Mesothelial cell of epicardium (in vitro differentiated cells): ENCODE measurements around the gene FAM184B. TPM values are rescaled to one million over a fixed set of nuclear protein-coding genes. Genes with fewer than 3 reads are reported as not detected.
A peak's percentile ranks its signal among the peaks of the same experiment; 100 is the strongest.

Experiments
- DNase-seq, 2 experiments: peaks; one replicate each; pipeline ENCODE4 v3.0.0; 2021; ENCODE audit warnings: low spot score in 2 of 2; ENCODE audit not compliant: unreplicated experiment in 2 of 2
- H3K27ac Mint-ChIP-seq: 2 replicates; pipeline ENCODE4 v1.8.0; 2021; ENCODE audit warnings: mixed read lengths
- H3K27me3 Mint-ChIP-seq: 2 replicates; pipeline ENCODE4 v1.8.0; 2021; ENCODE audit warnings: low read depth, mixed read lengths
- H3K36me3 Mint-ChIP-seq: 2 replicates; pipeline ENCODE4 v1.8.0; 2021; ENCODE audit warnings: mixed read lengths
- H3K4me1 Mint-ChIP-seq: 2 replicates; pipeline ENCODE4 v1.8.0; 2021; ENCODE audit warnings: mixed read lengths
- H3K4me3 Mint-ChIP-seq: 2 replicates; pipeline ENCODE4 v1.8.0; 2021; ENCODE audit warnings: mild to moderate bottlenecking, moderate library complexity, mixed read lengths
- H3K9me3 Mint-ChIP-seq: 2 replicates; pipeline ENCODE4 v1.8.0; 2021; ENCODE audit warnings: mixed read lengths
- CTCF ChIP-seq: fragments of 200-600 bp; sonication (generic); IDR thresholded peaks from one replicate; pipeline ENCODE4 v1.5.0; 2021; ENCODE audit warnings: antibody characterized with exemption; ENCODE audit not compliant: unreplicated experiment
- total RNA-seq: library from RNA; stranded (reverse); gene quantifications from 3 replicates; pipeline ENCODE4 v1.2.1, GENCODE V29; 2021

FAM184B gene
- total RNA-seq, 1 donor from 2014 or later, result 0.04 TPM

GRCh38 chr4:17786567-17786966 is 5.1 kb upstream of the FAM184B start:
- DNase-seq, result no peak
- Mint-ChIP-seq H3K36me3 (peaks cover 4% of the 10 kb centered on the region), H3K4me3 (no peak overlapping the region)

GRCh38 chr4:17785858-17786257 is 4.4 kb upstream of the FAM184B start:
- Mint-ChIP-seq H3K4me3 (no peak overlapping the region), H3K27ac (no peak overlapping the region)

More at GRCh38 chr4:17786567-17786966, 5.1 kb upstream of the FAM184B start:
- Mint-ChIP-seq H3K27me3 (peaks cover 24% of the 10 kb centered on the region), H3K9me3 (no peaks in the 10 kb centered on the region), H3K27ac (no peak overlapping the region), H3K4me1 (peaks cover 6% of the 10 kb centered on the region)
- no peak for TF ChIP-seq CTCF

GRCh38 chr4:17780501-17781299 is 721 bp downstream of the FAM184B start:
- Mint-ChIP-seq H3K27ac (no peak overlapping the region), H3K27me3 (peaks cover 74% of the 10 kb centered on the region), H3K4me1 (peaks cover 9% of the 10 kb centered on the region), H3K9me3 (peaks cover 3% of the 10 kb centered on the region), H3K4me3 (peak overlapping the region; percentile 54), H3K36me3 (no peaks in the 10 kb centered on the region)
- DNase-seq, result no peak
- TF ChIP-seq CTCF, result no peak

More at GRCh38 chr4:17785858-17786257, 4.4 kb upstream of the FAM184B start:
- peaks cover 31% of the 10 kb centered on the region for H3K27me3 Mint-ChIP-seq
- no peak for TF ChIP-seq CTCF
- no peaks in the 10 kb centered on the region for H3K9me3 Mint-ChIP-seq
- no peaks in the 10 kb centered on the region for H3K36me3 Mint-ChIP-seq
- DNase-seq, result no peak
- H3K4me1 Mint-ChIP-seq, result peaks cover 9% of the 10 kb centered on the region

- peaks cover 9% of the 10 kb centered on the region for H3K4me1 Mint-ChIP-seq
- H3K4me3 Mint-ChIP-seq, result no peak overlapping the region
- H3K9me3 Mint-ChIP-seq, result peaks cover 3% of the 10 kb centered on the region
- no peak for DNase-seq
- no peak overlapping the region for H3K27ac Mint-ChIP-seq
- no peaks in the 10 kb centered on the region for H3K36me3 Mint-ChIP-seq
- peaks cover 74% of the 10 kb centered on the region for H3K27me3 Mint-ChIP-seq
- no peak for TF ChIP-seq CTCF
Measured at GRCh38 chr4:17778431-17778830, 3.0 kb downstream of the FAM184B start.

- no peak overlapping the region for H3K27ac Mint-ChIP-seq
- no peaks in the 10 kb centered on the region for H3K36me3 Mint-ChIP-seq
- no peaks in the 10 kb centered on the region for H3K4me1 Mint-ChIP-seq
- DNase-seq, result no peak
- TF ChIP-seq CTCF, result no peak
- no peak overlapping the region for H3K4me3 Mint-ChIP-seq
- H3K27me3 Mint-ChIP-seq, result peaks cover 25% of the 10 kb centered on the region
- H3K9me3 Mint-ChIP-seq, result peaks cover 3% of the 10 kb centered on the region
Measured at GRCh38 chr4:17773135-17773698, 8.2 kb downstream of the FAM184B start.
